ENCODE measurements around the gene RCCD1. TPM values are rescaled to one million over a fixed set of nuclear protein-coding genes. Genes with fewer than 3 reads are reported as not detected.
A peak's percentile ranks its signal among the peaks of the same experiment; 100 is the strongest.

Gene RCCD1
- total and polyA plus RNA-seq, 4 donors = 3.6 to 13.3 (median 4.3) TPM

DNA sequence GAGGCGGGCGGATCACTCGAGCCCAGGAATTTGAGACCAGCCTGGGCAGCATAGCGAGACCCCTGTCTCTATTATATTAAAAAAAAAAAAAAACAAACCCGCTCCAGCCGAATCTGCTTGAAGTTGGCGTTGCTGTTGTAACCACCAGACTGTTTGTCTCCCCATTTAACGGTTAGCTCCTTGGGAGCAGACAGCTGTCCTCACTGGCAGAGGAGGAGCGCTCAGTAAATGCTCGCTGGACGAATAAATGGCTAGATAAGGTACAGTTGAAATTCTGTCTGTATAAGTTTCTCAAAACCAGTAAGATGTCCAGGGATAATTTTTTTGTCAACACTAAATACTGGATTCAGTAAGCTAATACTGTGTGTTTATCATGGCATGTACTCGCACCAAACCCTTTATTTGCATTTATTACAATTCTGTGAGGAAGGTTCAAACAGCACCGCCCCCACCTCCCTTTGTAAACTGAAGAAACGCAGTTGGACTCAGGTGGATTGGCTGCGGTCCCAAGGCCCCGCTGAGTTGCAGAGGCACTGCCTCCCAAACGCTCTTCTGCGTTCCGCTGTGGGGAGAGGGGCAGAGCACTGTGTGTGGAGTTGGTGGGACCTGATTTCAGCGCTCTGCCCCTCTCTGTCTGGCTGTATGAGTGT, 1.1 kb downstream of the RCCD1 start:
- Histone ChIP-seq H3K9me3 (ENCODE audit: control insufficient read depth in 4 of 4, low read length in 3 of 4) (no peaks in the 10 kb centered on the region), H3K9ac (ENCODE audit: low read depth in 1 of 2, low read length in 2 of 2) (no peak overlapping the region), H3K27ac (ENCODE audit: low read depth in 1 of 2, low read length in 2 of 2) (no peak overlapping the region), H3K4me3 (ENCODE audit: low read depth in 1 of 3, low read length in 3 of 3) (peak overlapping the region in 2 of 3 donors; percentile 88 to 94), H3K36me3 (ENCODE audit: control insufficient read depth in 4 of 4, insufficient read depth in 3 of 4, low read depth in 1 of 4, low read length in 3 of 4) (peaks cover 0 to 32% (median 11%) of the 10 kb centered on the region in 4 donors), H3K27me3 (ENCODE audit: control insufficient read depth in 4 of 4, insufficient read depth in 4 of 4, low read length in 3 of 4) (no peaks in the 10 kb centered on the region), H3K4me1 (ENCODE audit: control insufficient read depth in 4 of 4, insufficient read depth in 4 of 4, low read length in 3 of 4) (peaks cover 7 to 23% (median 16%) of the 10 kb centered on the region in 4 donors)
- DNase-seq (ENCODE audit: low spot score) = peak; percentile 45
- no peak for TF ChIP-seq RXRA (IDR thresholded peaks at IDR 0.05)
- TF ChIP-seq, protein P1, sequence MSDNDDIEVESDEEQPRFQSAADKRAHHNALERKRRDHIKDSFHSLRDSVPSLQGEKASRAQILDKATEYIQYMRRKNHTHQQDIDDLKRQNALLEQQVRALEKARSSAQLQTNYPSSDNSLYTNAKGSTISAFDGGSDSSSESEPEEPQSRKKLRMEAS (IDR thresholded peaks at IDR 0.05) = no peak
- TF ChIP-seq, protein P2, sequence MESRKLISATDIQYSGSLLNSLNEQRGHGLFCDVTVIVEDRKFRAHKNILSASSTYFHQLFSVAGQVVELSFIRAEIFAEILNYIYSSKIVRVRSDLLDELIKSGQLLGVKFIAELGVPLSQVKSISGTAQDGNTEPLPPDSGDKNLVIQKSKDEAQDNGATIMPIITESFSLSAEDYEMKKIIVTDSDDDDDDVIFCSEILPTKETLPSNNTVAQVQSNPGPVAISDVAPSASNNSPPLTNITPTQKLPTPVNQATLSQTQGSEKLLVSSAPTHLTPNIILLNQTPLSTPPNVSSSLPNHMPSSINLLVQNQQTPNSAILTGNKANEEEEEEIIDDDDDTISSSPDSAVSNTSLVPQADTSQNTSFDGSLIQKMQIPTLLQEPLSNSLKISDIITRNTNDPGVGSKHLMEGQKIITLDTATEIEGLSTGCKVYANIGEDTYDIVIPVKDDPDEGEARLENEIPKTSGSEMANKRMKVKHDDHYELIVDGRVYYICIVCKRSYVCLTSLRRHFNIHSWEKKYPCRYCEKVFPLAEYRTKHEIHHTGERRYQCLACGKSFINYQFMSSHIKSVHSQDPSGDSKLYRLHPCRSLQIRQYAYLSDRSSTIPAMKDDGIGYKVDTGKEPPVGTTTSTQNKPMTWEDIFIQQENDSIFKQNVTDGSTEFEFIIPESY (IDR thresholded peaks at IDR 0.05) = no peak
- no peak for TF ChIP-seq EGR1 (IDR thresholded peaks at IDR 0.05; ENCODE audit: low read depth in 2 of 2)
- TF ChIP-seq JUND (IDR thresholded peaks at IDR 0.05) = no peak
- TF ChIP-seq, protein P3, sequence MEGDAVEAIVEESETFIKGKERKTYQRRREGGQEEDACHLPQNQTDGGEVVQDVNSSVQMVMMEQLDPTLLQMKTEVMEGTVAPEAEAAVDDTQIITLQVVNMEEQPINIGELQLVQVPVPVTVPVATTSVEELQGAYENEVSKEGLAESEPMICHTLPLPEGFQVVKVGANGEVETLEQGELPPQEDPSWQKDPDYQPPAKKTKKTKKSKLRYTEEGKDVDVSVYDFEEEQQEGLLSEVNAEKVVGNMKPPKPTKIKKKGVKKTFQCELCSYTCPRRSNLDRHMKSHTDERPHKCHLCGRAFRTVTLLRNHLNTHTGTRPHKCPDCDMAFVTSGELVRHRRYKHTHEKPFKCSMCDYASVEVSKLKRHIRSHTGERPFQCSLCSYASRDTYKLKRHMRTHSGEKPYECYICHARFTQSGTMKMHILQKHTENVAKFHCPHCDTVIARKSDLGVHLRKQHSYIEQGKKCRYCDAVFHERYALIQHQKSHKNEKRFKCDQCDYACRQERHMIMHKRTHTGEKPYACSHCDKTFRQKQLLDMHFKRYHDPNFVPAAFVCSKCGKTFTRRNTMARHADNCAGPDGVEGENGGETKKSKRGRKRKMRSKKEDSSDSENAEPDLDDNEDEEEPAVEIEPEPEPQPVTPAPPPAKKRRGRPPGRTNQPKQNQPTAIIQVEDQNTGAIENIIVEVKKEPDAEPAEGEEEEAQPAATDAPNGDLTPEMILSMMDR (IDR thresholded peaks at IDR 0.05; ENCODE audit: low read depth, low read length, missing input control) = no peak
- TF ChIP-seq FOXA1 (IDR thresholded peaks at IDR 0.05) = no peak
- no peak for TF ChIP-seq RAD21 (IDR thresholded peaks at IDR 0.05)
- TF ChIP-seq SP1 (IDR thresholded peaks at IDR 0.05) = no peak
- no peak for TF ChIP-seq HNF4G (IDR thresholded peaks at IDR 0.05)
- no peak for TF ChIP-seq HNF4A (conservative IDR thresholded peaks at IDR 0.05)
- TF ChIP-seq NR2F2 (IDR thresholded peaks at IDR 0.05) = no peak
- TF ChIP-seq, protein P4, sequence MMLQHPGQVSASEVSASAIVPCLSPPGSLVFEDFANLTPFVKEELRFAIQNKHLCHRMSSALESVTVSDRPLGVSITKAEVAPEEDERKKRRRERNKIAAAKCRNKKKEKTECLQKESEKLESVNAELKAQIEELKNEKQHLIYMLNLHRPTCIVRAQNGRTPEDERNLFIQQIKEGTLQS (IDR thresholded peaks at IDR 0.05) = no peak
- TF ChIP-seq, protein P5, sequence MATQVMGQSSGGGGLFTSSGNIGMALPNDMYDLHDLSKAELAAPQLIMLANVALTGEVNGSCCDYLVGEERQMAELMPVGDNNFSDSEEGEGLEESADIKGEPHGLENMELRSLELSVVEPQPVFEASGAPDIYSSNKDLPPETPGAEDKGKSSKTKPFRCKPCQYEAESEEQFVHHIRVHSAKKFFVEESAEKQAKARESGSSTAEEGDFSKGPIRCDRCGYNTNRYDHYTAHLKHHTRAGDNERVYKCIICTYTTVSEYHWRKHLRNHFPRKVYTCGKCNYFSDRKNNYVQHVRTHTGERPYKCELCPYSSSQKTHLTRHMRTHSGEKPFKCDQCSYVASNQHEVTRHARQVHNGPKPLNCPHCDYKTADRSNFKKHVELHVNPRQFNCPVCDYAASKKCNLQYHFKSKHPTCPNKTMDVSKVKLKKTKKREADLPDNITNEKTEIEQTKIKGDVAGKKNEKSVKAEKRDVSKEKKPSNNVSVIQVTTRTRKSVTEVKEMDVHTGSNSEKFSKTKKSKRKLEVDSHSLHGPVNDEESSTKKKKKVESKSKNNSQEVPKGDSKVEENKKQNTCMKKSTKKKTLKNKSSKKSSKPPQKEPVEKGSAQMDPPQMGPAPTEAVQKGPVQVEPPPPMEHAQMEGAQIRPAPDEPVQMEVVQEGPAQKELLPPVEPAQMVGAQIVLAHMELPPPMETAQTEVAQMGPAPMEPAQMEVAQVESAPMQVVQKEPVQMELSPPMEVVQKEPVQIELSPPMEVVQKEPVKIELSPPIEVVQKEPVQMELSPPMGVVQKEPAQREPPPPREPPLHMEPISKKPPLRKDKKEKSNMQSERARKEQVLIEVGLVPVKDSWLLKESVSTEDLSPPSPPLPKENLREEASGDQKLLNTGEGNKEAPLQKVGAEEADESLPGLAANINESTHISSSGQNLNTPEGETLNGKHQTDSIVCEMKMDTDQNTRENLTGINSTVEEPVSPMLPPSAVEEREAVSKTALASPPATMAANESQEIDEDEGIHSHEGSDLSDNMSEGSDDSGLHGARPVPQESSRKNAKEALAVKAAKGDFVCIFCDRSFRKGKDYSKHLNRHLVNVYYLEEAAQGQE (IDR thresholded peaks at IDR 0.05) = no peak
- TF ChIP-seq TAF1 (conservative IDR thresholded peaks at IDR 0.05) = no peak
- TF ChIP-seq FOXA2 (IDR thresholded peaks at IDR 0.05) = no peak
- TF ChIP-seq GABPA (IDR thresholded peaks at IDR 0.05 in 1 of 2, conservative IDR thresholded peaks at IDR 0.05 in 1 of 2) = no peak
- 51% methylated on average over 20 of the region's 20 CpGs for WGBS
